Mucosa of stomach (tissue), 1 donor: Measurements from ENCODE around the gene POMT1.
"Not testable (repeated sequence)": the region's sequence is repeated elsewhere in the genome, so short reads cannot be mapped to it uniquely, and the experiment has no call there.

Experiments
- H3K27me3 ChIP-seq: one replicate; pipeline ENCODE4 v1.7.0; 2013; ENCODE audit warnings: mild to moderate bottlenecking, low read length; ENCODE audit not compliant: control insufficient read depth, insufficient read depth
- H3K36me3 ChIP-seq: one replicate; pipeline ENCODE4 v1.7.0; 2013; ENCODE audit warnings: low read length; ENCODE audit not compliant: control insufficient read depth, insufficient read depth
- H3K4me1 ChIP-seq: one replicate; pipeline ENCODE4 v1.7.0; 2013; ENCODE audit warnings: mild to moderate bottlenecking, low read length; ENCODE audit not compliant: control insufficient read depth, insufficient read depth
- H3K4me3 ChIP-seq: one replicate; pipeline ENCODE4 v1.7.0; 2013; ENCODE audit warnings: low read length
- H3K9ac ChIP-seq: one replicate; pipeline ENCODE4 v1.7.0; 2013; ENCODE audit warnings: mild to moderate bottlenecking, low read length, moderate library complexity
- H3K9me3 ChIP-seq: one replicate; pipeline ENCODE4 v1.7.0; 2013; ENCODE audit warnings: mild to moderate bottlenecking, low read length, moderate library complexity; ENCODE audit not compliant: control insufficient read depth
- donor health status: Pancreatic carcinoma.

Gene POMT1

DNA sequence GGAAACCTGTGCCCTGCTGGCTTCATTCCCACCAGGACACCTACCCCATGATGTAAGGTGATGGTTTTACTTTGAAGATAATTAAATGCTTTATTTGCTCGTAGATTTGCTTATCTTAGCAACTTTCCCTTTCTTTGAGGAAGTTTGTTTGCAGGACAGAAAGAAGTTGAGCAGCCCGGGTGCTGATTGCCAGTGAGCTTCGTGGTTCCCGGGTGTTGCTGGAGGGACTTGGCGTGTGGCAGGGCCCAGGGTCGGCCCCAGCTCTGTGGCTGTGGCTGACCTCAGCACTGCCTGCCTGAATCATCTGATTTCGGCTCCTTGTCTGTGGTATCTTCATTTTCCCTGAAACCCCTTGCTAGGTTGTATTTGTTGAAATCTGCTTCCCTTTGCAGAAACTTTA, 8.7 kb downstream of the POMT1 start:
- Histone ChIP-seq H3K36me3 (peaks cover 6% of the 10 kb centered on the region), H3K4me1 (no peaks in the 10 kb centered on the region)

DNA sequence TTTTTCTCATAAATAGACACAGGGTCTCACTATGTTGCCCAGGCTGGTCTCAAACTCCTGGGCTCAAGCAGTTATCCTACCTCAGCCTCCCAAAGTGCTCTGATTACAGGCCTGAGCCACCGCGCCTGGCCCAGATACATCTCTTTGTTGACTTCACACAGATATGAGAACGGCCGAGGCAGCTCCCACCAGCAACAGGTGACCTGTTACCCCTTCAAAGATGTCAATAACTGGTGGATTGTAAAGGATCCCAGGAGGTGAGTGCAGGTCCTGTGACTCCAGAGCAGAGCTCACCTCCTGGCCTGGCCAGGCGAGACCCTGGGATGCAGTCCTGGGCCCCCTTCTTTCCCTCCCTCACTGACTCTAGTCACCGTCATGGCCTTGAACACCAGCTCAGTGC, 9.2 kb downstream of the POMT1 start:
- Histone ChIP-seq H3K9ac (no peak overlapping the region), H3K4me1 (no peaks in the 10 kb centered on the region), H3K9me3 (no peaks in the 10 kb centered on the region), H3K4me3 (no peak overlapping the region), H3K27me3 (no peaks in the 10 kb centered on the region), H3K36me3 (peaks cover 6% of the 10 kb centered on the region)

More for the DNA sequence above, 8.7 kb downstream of the POMT1 start:
- Histone ChIP-seq H3K9me3 (no peaks in the 10 kb centered on the region), H3K27me3 (no peaks in the 10 kb centered on the region), H3K4me3 (no peak overlapping the region), H3K9ac (no peak overlapping the region)

DNA sequence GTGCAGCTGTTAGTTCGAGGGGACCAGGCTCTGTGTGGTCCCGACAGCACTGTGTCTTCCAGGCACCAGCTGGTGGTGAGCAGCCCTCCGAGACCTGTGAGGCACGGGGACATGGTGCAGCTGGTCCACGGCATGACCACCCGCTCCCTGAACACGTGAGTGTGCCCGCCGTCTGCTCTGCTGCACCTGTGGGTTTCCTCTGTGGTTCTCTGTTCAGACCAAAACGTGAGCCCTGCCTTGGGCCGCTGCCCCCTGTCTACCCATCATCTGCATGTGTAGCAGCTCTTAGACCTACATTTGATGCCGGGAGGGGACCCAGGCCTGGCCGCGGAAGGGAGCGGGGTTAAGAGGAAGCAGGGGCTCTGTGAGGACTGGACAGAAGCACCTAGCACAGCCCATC, 10.5 kb downstream of the POMT1 start:
- Histone ChIP-seq H3K36me3 (peaks cover 7% of the 10 kb centered on the region), H3K4me1 (no peaks in the 10 kb centered on the region), H3K9ac (no peak overlapping the region), H3K27me3 (no peaks in the 10 kb centered on the region), H3K4me3 (no peak overlapping the region), H3K9me3 (no peaks in the 10 kb centered on the region)

DNA sequence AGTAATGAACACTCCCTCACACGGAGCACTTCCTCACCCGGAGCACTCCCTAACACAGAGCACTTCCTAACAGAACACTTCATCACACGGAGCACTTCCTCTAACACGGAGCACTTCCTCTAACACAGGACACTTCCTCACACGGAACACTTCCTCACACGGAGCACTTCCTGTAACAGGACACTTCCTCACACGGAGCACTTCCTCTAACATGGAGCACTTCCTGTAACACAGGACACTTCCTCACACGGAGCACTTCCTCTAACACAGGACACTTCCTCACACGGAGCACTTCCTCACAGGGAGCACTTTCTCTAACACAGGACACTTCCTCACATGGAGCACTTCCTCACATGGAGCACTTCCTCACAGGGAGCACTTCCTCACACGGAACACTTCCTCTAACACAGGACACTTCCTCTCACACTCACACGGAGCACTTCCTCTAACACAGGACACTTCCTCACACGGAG, 12.9 kb downstream of the POMT1 start:
- not testable (repeated sequence) for H3K9ac ChIP-seq, H3K27me3 ChIP-seq, H3K4me3 ChIP-seq, H3K9me3 ChIP-seq, H3K4me1 ChIP-seq
- H3K36me3 ChIP-seq = peaks cover 26% of the 10 kb centered on the region

DNA sequence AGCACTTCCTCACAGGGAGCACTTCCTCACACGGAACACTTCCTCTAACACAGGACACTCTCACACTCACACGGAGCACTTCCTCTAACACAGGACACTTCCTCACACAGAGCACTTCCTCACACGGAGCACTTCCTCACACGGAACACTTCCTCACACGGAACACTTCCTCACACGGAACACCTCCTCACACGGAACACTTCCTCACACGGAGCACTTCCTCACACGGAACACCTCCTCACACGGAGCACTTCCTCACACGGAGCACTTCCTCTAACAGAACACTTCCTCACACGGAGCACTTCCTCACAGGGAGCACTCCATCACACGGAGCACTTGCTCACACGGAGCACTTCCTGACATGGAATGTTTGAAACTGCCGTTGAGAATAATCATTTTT, 13.4 kb downstream of the POMT1 start:
- no peaks in the 10 kb centered on the region for H3K4me1 ChIP-seq
- no peaks in the 10 kb centered on the region for H3K27me3 ChIP-seq
- H3K36me3 ChIP-seq = peaks cover 25% of the 10 kb centered on the region
- no peak overlapping the region for H3K4me3 ChIP-seq
- no peak overlapping the region for H3K9ac ChIP-seq
- no peaks in the 10 kb centered on the region for H3K9me3 ChIP-seq

DNA sequence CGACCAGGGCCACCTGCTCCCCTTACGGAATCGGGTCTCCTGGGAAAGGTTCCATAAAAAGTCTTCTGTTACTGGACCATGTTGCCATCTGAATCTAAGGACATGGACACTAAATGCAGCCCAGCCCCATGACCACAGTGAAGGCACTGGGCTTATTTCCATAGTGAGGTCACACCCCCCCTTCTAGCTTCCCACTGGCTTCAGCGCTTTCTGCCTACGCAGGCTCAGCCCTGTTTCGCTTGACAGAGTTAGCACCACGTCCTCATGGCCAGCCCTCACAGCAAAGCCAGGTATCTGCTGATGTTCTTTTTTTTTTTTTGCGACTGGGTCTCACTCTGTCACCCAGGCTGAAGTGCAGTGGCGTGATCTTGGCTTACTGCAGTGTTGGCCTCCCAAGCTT, 14.2 kb downstream of the POMT1 start:
- Histone ChIP-seq H3K27me3 (no peaks in the 10 kb centered on the region), H3K36me3 (peaks cover 20% of the 10 kb centered on the region), H3K9ac (no peak overlapping the region), H3K4me1 (no peaks in the 10 kb centered on the region), H3K9me3 (no peaks in the 10 kb centered on the region), H3K4me3 (no peak overlapping the region)

DNA sequence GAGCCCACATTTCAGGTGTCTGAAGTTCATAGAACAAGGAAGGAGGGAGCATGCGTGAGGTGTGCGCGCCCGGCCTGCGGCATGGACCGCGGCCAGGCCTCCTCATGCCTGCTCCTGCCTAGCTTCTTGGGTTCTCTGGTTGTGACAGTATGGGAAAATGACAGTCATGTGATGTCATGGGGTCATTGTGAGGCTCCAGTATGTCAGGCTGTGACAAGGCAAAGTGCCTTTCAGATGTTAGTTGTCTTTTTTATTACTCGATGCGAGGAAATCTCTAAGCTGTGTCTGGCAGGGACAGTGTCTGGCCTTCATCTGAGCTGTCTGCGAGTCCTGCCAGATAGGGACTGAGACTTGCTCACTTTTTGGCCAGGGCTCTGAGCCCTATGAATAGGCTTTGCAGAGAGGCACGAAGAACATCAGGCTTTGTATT, 15.1 kb downstream of the POMT1 start:
- Histone ChIP-seq H3K9me3 (no peaks in the 10 kb centered on the region), H3K4me1 (no peaks in the 10 kb centered on the region), H3K27me3 (no peaks in the 10 kb centered on the region), H3K36me3 (peaks cover 20% of the 10 kb centered on the region), H3K9ac (no peak overlapping the region), H3K4me3 (no peak overlapping the region)

DNA sequence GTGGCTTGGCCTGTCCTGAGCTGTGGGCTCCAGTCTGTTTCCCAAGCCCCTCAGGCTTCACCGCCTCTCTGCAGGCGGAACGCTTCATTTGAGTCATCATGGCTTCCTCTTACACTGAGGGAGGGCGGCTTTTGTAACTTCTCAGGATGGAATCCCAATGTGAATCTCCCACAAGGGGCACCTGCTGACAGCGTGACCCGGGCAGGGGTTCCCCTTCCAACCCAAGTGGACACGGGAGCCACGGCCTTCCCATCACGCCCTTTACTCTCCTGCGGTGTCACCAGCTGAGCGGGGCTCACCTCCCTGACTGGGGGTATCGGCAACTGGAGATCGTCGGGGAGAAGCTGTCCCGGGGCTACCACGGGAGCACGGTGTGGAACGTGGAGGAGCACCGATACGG, 15.8 kb downstream of the POMT1 start:
- Histone ChIP-seq H3K27me3 (no peaks in the 10 kb centered on the region), H3K4me1 (no peaks in the 10 kb centered on the region), H3K36me3 (peaks cover 28% of the 10 kb centered on the region), H3K9me3 (no peaks in the 10 kb centered on the region), H3K9ac (no peak overlapping the region), H3K4me3 (no peak overlapping the region)

DNA sequence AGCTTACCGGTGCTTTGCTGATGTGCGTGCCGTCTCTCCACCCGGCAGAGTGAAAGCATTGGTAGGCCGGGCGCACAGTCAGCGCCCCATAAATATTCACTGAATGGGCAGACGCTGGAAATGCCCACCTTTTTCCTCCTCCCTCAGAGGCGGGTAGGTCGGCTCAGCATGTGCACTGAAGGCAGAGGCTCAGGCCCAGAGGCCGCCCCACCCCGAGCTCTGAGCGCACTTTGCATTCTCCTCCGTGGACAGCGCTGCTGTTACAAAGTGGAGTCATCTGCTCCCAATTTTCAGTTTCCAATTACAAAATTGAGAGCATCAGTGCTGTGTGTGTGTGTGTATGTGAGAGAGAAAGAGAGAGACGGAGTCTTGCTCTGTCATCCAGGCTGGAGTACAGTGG, 17.8 kb downstream of the POMT1 start:
- no peak overlapping the region for H3K4me3 ChIP-seq
- H3K4me1 ChIP-seq = no peaks in the 10 kb centered on the region
- no peaks in the 10 kb centered on the region for H3K9me3 ChIP-seq
- no peak overlapping the region for H3K9ac ChIP-seq
- H3K36me3 ChIP-seq = peaks cover 28% of the 10 kb centered on the region
- H3K27me3 ChIP-seq = no peaks in the 10 kb centered on the region

DNA sequence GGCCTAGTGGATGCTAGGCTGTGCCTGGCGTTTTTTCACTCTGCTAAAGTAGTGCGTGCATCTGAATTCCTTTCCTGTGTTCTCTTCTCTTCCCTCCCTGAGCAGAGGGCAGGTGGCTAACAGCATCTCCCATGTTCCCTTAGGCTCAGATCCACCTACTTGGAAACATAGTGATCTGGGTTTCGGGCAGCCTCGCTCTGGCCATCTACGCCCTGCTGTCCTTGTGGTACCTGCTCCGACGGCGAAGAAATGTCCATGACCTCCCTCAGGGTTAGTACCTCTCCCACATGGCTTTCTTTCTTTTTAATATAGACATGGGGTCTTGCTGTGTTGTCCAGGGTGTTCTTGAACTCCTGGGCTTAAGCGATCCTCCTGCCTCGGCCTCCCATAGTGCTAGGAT, 18.5 kb downstream of the POMT1 start:
- H3K9ac ChIP-seq = no peak overlapping the region
- H3K36me3 ChIP-seq = peaks cover 28% of the 10 kb centered on the region
- H3K4me1 ChIP-seq = no peaks in the 10 kb centered on the region
- no peaks in the 10 kb centered on the region for H3K27me3 ChIP-seq
- H3K4me3 ChIP-seq = no peak overlapping the region
- H3K9me3 ChIP-seq = no peaks in the 10 kb centered on the region

DNA sequence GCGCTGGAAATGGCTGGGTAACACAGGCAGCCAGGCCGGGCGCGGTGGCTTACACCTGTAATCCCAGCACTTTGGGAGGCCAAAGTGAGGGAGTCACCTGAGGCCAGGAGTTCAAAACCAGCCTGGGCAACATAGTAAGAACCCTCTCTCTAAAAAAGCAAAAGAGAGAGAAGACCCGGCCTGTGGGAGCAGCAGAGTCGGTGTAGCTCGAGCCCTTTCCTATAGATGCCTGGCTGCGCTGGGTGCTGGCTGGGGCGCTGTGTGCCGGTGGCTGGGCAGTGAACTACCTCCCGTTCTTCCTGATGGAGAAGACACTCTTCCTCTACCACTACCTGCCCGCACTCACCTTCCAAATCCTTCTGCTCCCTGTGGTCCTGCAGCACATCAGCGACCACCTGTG, 19.1 kb downstream of the POMT1 start:
- H3K9me3 ChIP-seq = no peaks in the 10 kb centered on the region
- no peak overlapping the region for H3K4me3 ChIP-seq
- no peak overlapping the region for H3K9ac ChIP-seq
- H3K36me3 ChIP-seq = peaks cover 28% of the 10 kb centered on the region
- no peaks in the 10 kb centered on the region for H3K4me1 ChIP-seq
- H3K27me3 ChIP-seq = no peaks in the 10 kb centered on the region

DNA sequence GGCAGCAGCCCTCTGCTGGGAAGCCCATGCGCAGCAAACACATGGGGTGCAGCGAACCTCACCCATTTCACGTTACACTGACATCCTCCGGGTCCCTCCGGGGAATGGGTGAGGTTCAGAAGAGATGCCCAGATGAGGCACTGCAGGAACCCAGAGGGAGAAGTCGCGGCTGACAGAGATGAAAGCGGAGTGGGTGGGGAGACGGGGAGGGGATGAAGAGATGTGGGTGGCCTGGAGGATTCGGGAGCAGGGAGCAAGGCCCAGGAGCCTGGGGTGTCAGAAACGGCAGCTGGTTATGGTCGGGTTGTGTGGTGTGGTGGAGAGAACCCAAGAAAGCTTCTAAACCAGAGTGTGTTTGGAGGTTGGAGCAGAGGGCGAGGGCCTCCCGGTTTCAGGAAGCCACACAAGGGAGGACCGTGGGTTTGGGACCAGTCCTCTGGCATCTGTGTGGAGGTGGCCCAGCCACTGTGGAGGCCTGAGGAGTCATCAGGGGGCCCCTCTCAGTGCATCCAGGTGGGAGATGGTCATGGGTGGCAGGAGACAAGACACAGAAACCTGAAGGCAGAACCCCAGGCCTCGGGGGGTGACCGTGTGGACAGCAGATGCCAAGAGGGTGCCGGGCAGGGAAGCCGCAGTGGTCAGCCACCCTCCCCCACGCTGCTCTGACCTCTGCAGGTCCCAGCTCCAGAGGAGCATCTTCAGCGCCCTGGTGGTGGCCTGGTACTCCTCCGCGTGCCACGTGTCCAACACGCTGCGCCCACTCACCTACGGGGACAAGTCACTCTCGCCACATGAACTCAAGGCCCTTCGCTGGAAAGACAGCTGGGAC, 19.8 kb downstream of the POMT1 start:
- Histone ChIP-seq H3K27me3 (no peaks in the 10 kb centered on the region), H3K9ac (no peak overlapping the region), H3K36me3 (peaks cover 28% of the 10 kb centered on the region), H3K4me1 (no peaks in the 10 kb centered on the region), H3K9me3 (no peaks in the 10 kb centered on the region), H3K4me3 (no peak overlapping the region)

DNA sequence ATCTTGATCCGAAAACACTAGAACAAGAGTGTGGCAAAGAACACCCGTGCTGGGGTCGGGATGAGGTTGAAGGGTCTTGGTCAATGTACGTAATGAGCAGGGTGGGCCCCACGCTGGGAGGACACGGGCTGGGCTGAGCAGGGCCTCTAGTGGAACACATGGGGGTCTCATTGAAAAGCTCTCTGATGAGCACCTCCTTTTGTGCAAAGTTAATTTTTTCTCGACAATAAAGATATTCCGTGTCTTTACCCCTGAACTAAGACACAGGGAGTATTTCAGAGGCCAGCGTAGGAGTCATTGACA, 20.3 kb downstream of the POMT1 start:
- H3K9me3 ChIP-seq = no peaks in the 10 kb centered on the region
- H3K9ac ChIP-seq = no peak overlapping the region
- H3K4me3 ChIP-seq = no peak overlapping the region
- H3K36me3 ChIP-seq = peaks cover 28% of the 10 kb centered on the region
- H3K27me3 ChIP-seq = no peaks in the 10 kb centered on the region
- H3K4me1 ChIP-seq = no peaks in the 10 kb centered on the region
